Measurements from ENCODE around the gene FAM221B.
A peak's percentile ranks its signal among the peaks of the same experiment; 100 is the strongest.

FAM221B gene

DNA sequence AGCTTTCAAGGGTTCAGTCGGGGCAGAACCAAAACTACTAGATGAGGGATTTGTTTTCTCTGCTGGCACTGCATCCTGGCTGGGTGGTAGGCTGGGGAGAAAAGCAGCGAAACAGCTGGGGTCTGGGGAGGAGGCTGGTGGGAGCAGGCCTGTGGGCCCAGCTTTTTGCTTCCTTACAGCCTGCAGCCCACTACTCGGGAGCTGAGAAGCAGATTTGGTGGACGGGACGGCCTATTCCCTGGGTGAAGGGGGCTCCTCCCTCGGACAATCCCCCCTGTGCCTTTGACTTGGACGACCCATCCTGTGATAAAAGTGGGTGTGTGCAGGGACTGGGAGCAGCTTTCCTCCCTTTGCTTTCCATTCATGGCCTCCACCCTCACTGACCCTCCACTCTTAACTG is 28.0 kb downstream of the FAM221B start:
- Histone ChIP-seq H3K27ac (no peak overlapping the region), H3K4me3 (no peak overlapping the region), H3K27me3 (no peaks in the 10 kb centered on the region), H3K9me3 (no peaks in the 10 kb centered on the region), H3K36me3 (peaks cover 13 to 58% (median 32%) of the 10 kb centered on the region in 3 donors), H3K4me1 (peaks cover 0 to 8% (median 2%) of the 10 kb centered on the region in 4 donors)
- intact Hi-C loops (cut with DNase I; ENCODE audit: low total_unique reads) = no loop called here
- TF ChIP-seq CTCF (IDR thresholded peaks at IDR 0.05) = no peak
- no peak for DNase-seq

- Histone ChIP-seq H3K9me3 (no peaks in the 10 kb centered on the region), H3K4me3 (no peak overlapping the region), H3K36me3 (peaks cover 13 to 45% (median 28%) of the 10 kb centered on the region in 3 donors), H3K27ac (no peak overlapping the region), H3K27me3 (no peaks in the 10 kb centered on the region), H3K4me1 (peaks cover 0 to 24% (median 9%) of the 10 kb centered on the region in 4 donors)
- intact Hi-C loops (cut with DNase I; ENCODE audit: low total_unique reads) = no loop called here
- no peak for TF ChIP-seq CTCF (IDR thresholded peaks at IDR 0.05)
- DNase-seq = no peak
Observed at GRCh38 chr9:35798658-35799374, 29.7 kb downstream of the FAM221B start.

GRCh38 chr9:35797311-35798109 is 31.0 kb downstream of the FAM221B start:
- no peak for TF ChIP-seq CTCF (IDR thresholded peaks at IDR 0.05)
- Histone ChIP-seq H3K36me3 (peaks cover 7 to 33% (median 25%) of the 10 kb centered on the region in 3 donors), H3K27ac (no peak overlapping the region), H3K9me3 (no peaks in the 10 kb centered on the region), H3K4me1 (peaks cover 0 to 37% (median 22%) of the 10 kb centered on the region in 4 donors), H3K4me3 (no peak overlapping the region), H3K27me3 (no peaks in the 10 kb centered on the region)
- intact Hi-C loops (cut with DNase I; ENCODE audit: low total_unique reads) = no loop called here
- DNase-seq = no peak

GRCh38 chr9:35795695-35796094 is 32.8 kb downstream of the FAM221B start:
- H3K27ac ChIP-seq = no peak overlapping the region
- H3K36me3 ChIP-seq = peaks cover 0 to 15% (median 9%) of the 10 kb centered on the region in 3 donors
- H3K9me3 ChIP-seq = no peaks in the 10 kb centered on the region
- peaks cover 0 to 50% (median 34%) of the 10 kb centered on the region in 4 donors for H3K4me1 ChIP-seq
- TF ChIP-seq CTCF (IDR thresholded peaks at IDR 0.05) = no peak
- no peak overlapping the region for H3K4me3 ChIP-seq
- intact Hi-C loops (cut with DNase I; ENCODE audit: low total_unique reads) = no loop called here
- no peaks in the 10 kb centered on the region for H3K27me3 ChIP-seq
- DNase-seq = no peak

DNA sequence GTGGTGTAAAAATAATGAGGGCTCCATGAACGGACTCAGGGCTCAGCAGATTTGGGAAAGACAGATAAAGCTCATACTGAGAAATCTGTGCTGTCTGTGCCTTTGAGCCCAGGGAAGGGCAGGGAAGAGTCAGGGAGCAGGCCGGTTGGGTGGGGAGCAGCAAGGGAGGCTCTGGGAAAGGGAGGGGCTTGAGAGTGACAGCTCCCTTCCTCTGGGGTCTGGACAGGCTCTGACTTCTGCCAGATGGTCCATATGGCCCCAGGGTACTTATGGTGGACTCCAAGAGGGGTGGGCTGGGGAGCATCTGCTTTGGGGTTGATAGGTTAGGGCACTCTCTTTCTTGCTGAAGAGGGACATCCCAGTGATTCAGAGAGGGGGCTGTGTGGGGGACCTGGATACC is 35.1 kb downstream of the FAM221B start:
- Histone ChIP-seq H3K4me3 (peak overlapping the region in 1 of 2 donors; percentile 13), H3K4me1 (peaks cover 0 to 53% (median 37%) of the 10 kb centered on the region in 4 donors), H3K9me3 (no peaks in the 10 kb centered on the region), H3K27me3 (no peaks in the 10 kb centered on the region), H3K27ac (peak overlapping the region; percentile 65 to 87), H3K36me3 (no peaks in the 10 kb centered on the region)
- intact Hi-C loops (cut with DNase I; ENCODE audit: low total_unique reads) = loop anchor here (5.0 kb wide), 2 partner anchors 34 to 89 kb away; partner anchors contain the start of genes FAM221B and TMEM8B
- no peak for TF ChIP-seq CTCF (IDR thresholded peaks at IDR 0.05)
- no peak for DNase-seq

All from tibial artery (tissue), 4 donors.